GM23248 (cell line): ENCODE measurements around the gene PLD4.

Experiments
- EZH2 ChIP-seq: fragments of 200-600 bp; sonication (generic); IDR thresholded peaks from 2 replicates; pipeline ENCODE4 v1.6.1; 2018; ENCODE audit warnings: antibody characterized with exemption, mild to moderate bottlenecking; ENCODE audit not compliant: insufficient read depth, poor library complexity, severe bottlenecking
- EZH2phosphoT487 ChIP-seq: fragments of 200-600 bp; sonication (generic); IDR thresholded peaks from 2 replicates; pipeline ENCODE4 v1.6.1; 2018; ENCODE audit warnings: antibody characterized with exemption, moderate library complexity, mild to moderate bottlenecking, low read depth; ENCODE audit not compliant: insufficient read depth

DNA sequence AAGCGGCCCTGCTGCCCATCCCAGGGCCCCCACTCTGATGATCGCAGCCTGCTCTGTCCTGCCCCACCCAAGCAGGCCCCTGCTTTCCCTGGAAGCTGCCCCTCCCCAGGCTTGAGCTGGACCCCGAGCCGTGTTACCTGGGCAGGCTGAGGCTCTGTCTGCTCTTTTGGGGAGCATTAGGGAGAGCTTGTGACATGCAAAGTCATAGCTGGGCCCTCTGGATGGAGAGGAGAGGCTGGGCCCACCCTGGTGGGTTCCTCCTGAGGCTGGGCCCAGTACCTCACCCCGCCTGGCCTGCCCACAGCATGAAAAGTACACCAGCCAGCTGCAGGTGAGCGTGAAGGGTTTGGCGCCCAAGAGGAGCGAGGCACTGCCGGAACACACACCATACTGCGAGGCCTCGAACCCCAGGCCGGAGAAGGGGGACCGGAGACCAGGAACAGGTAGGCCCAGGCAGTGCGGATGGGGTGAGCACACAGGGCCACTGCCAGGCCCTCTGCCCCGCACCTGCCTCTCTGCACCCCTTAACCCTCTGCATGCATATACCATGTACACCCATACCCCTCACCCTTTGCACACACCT lies 44.6 kb upstream of the PLD4 start:
- TF ChIP-seq EZH2 (no peak), EZH2phosphoT487 (no peak)
